K562 (cell line): ENCODE measurements around the gene HAGHL. TPM values are rescaled to one million over a fixed set of nuclear protein-coding genes. Genes with fewer than 3 reads are reported as not detected.

Experiments used
- ATAC-seq: fragments of 200-7000 bp; cut with Tn5 transposase; 3 replicates; pipeline ENCODE4 v1.9.1; 2020; ENCODE audit warnings: moderate library complexity
- BruUV-seq: library from RNA; stranded (reverse); fragments of 400-500 nt; replicated peaks from 2 replicates; lab custom pipeline; 2021; lab: Mats Ljungman, UMichigan
- CTCF ChIA-PET: fragments of 300-600 bp; formaldehyde crosslinking; extraction: SDS; loops from one replicate; lab custom pipeline; 2021; ENCODE audit warnings: low intra/inter-chr PET ratio; lab: Yijun Ruan, JAX
- POLR2A ChIA-PET: fragments of 300-600, 350-650 bp; sonication (Branson Sonifier 250); formaldehyde crosslinking; extraction: SDS; loops from one replicate; lab custom pipeline; 2021; ENCODE audit warnings: antibody characterized with exemption, inconsistent platforms; lab: Yijun Ruan, JAX
- DNase-seq, 4 experiments: peaks; one replicate each; pipeline versions ENCODE4 v3.0.0 to v3.0.0-alpha.2; 2011 to 2018; ENCODE audit warnings: low spot score in 3 of 4, mixed read lengths in 3 of 4; ENCODE audit errors: extremely low read depth in 1 of 4
- FAIRE-seq: peaks from 2 replicates; lab custom pipeline; 2011; peaks lifted over from hg19 to GRCh38; lab: Jason Lieb, UNC
- H2AFZ ChIP-seq: 2 replicates; pipeline ENCODE4 v1.6.0; 2011; ENCODE audit warnings: low read depth, low read length, control low read depth, inconsistent platforms
- H3K27ac ChIP-seq: fragments of 200-600 bp; 3 replicates; pipeline ENCODE4 v1.8.0; 2011; ENCODE audit warnings: low read depth, mild to moderate bottlenecking, control low read depth, inconsistent platforms, low read length, moderate library complexity, mixed read lengths; ENCODE audit errors: extremely low read depth
- H3K27me3 ChIP-seq, 2 experiments: fragments of 300-600 bp in 1 of 2; 2 replicates in 1 of 2; 3 replicates in 1 of 2; pipeline versions ENCODE4 v1.6.0 to v1.8.0; 2011; ENCODE audit warnings: inconsistent platforms in 2 of 2, low read length in 2 of 2, mild to moderate bottlenecking in 1 of 2, mixed read lengths in 1 of 2, moderate library complexity in 1 of 2; ENCODE audit not compliant: control insufficient read depth in 2 of 2, insufficient read depth in 2 of 2
- H3K36me3 ChIP-seq: fragments of 300-600 bp; 3 replicates; pipeline ENCODE4 v1.8.0; 2011; ENCODE audit warnings: mild to moderate bottlenecking, low read length, inconsistent platforms; ENCODE audit not compliant: control insufficient read depth, insufficient read depth
- H3K4me1 ChIP-seq, 2 experiments: fragments of 200-600 bp in 1 of 2; replicated peaks in 1 of 2; 2 replicates in 1 of 2; 3 replicates in 1 of 2; pipeline versions ENCODE4 v1.5.1 to v1.8.0; 2011; ENCODE audit warnings: inconsistent platforms in 2 of 2, low read length in 2 of 2, mild to moderate bottlenecking in 1 of 2, mixed read lengths in 1 of 2, moderate library complexity in 1 of 2; ENCODE audit not compliant: control insufficient read depth in 2 of 2, insufficient read depth in 2 of 2
- H3K4me2 ChIP-seq: 2 replicates; pipeline ENCODE4 v1.6.1; 2011; ENCODE audit warnings: low read length, control low read depth, inconsistent platforms, mixed read lengths; ENCODE audit not compliant: insufficient read depth
- H3K4me3 ChIP-seq: fragments of 200-600 bp; sonication (generic), shearing (Covaris generic); 2 replicates; pipeline ENCODE4 v1.5.1; 2016; ENCODE audit warnings: control low read depth, inconsistent platforms
- H3K79me2 ChIP-seq: fragments of 200-600 bp; 3 replicates; pipeline ENCODE4 v1.8.0; 2011; ENCODE audit warnings: low read length, inconsistent platforms; ENCODE audit not compliant: control insufficient read depth, insufficient read depth
- H3K9ac ChIP-seq, 2 experiments: 2 replicates each; pipeline versions ENCODE4 v1.6.0 to v1.6.1; 2011; ENCODE audit warnings: low read depth in 2 of 2, low read length in 2 of 2, control low read depth in 1 of 2, inconsistent platforms in 1 of 2, mild to moderate bottlenecking in 1 of 2, mixed read lengths in 1 of 2; ENCODE audit not compliant: insufficient read depth in 1 of 2
- H3K9me1 ChIP-seq: one replicate; pipeline ENCODE4 v1.6.0; 2011; ENCODE audit warnings: inconsistent platforms, mild to moderate bottlenecking, low read length, moderate library complexity; ENCODE audit not compliant: control insufficient read depth, insufficient read depth
- H3K9me3 ChIP-seq: replicated peaks from 2 replicates; pipeline ENCODE4 v1.5.1; 2011; ENCODE audit warnings: low read depth, low read length, inconsistent platforms; ENCODE audit not compliant: control insufficient read depth, insufficient read depth
- H4K20me1 ChIP-seq: replicated peaks from 2 replicates; pipeline ENCODE4 v1.6.1; 2011; ENCODE audit warnings: low read length, inconsistent platforms, mixed read lengths; ENCODE audit not compliant: control insufficient read depth, insufficient read depth
- ARNT ChIP-seq, 2 experiments: fragments of 450-650 bp; IDR thresholded peaks; 2 replicates each; pipeline ENCODE4 v1.6.1; 2016; ENCODE audit warnings: mild to moderate bottlenecking in 1 of 2
- CBX2 ChIP-seq: fragments of 200-600 bp; sonication (generic); IDR thresholded peaks from one replicate; pipeline ENCODE4 v1.6.1; 2012; ENCODE audit warnings: mild to moderate bottlenecking, low read length, inconsistent platforms; ENCODE audit not compliant: insufficient read depth, poor library complexity, severe bottlenecking
- HMG20B ChIP-seq: fragments of 250-450 bp; sonication (Bioruptor Pico); IDR thresholded peaks from 2 replicates; pipeline ENCODE4 v1.5.0; 2021; ENCODE audit warnings: mild to moderate bottlenecking
- HOXB6 ChIP-seq: fragments of 250-450 bp; sonication (Bioruptor Pico); IDR thresholded peaks from 2 replicates; pipeline ENCODE4 v1.5.1; 2022; ENCODE audit warnings: mild to moderate bottlenecking, borderline replicate concordance
- JUNB ChIP-seq: fragments of 450-650 bp; formaldehyde crosslinking; conservative IDR thresholded peaks from 2 replicates; pipeline ENCODE4 v1.4.0; 2020; ENCODE audit warnings: mild to moderate bottlenecking
- KDM5B ChIP-seq: fragments of 200-600 bp; sonication (generic); IDR thresholded peaks from 2 replicates; pipeline ENCODE4 v1.6.1; 2012; ENCODE audit warnings: low read depth, mild to moderate bottlenecking, moderate library complexity, low read length, control low read depth, inconsistent platforms; ENCODE audit not compliant: insufficient replicate concordance
- PHB2 ChIP-seq: fragments of 450-650 bp; IDR thresholded peaks from 2 replicates; pipeline ENCODE4 v1.6.1; 2017; ENCODE audit warnings: low read depth
- SMAD1 ChIP-seq: fragments of 150-350 bp; IDR thresholded peaks from 2 replicates; pipeline ENCODE4 v1.6.1; 2014; ENCODE audit warnings: low read length, low read depth; ENCODE audit not compliant: partially characterized antibody
- TEAD2 ChIP-seq: fragments of 450-650 bp; IDR thresholded peaks from 2 replicates; pipeline ENCODE4 v1.6.1; 2016; ENCODE audit warnings: missing genetic modification characterization, control low read depth, missing compliant biosample characterization
- U2AF2 ChIP-seq: fragments of 200-400 bp; formaldehyde crosslinking; optimal IDR thresholded peaks from 2 replicates; pipeline ENCODE3; 2017; ENCODE audit warnings: low read depth, mild to moderate bottlenecking, low read length
- ZBTB1 ChIP-seq: sonication (generic); formaldehyde crosslinking; IDR thresholded peaks from 2 replicates; pipeline ENCODE4 v1.8.1; 2023; ENCODE audit warnings: missing genetic modification reagents, low read depth, mild to moderate bottlenecking, borderline replicate concordance
- ZFX ChIP-seq: sonication (generic); formaldehyde crosslinking; IDR thresholded peaks from 2 replicates; pipeline ENCODE4 v1.8.0; 2022; ENCODE audit warnings: mild to moderate bottlenecking, missing genetic modification reagents, moderate library complexity
- ZNF121 ChIP-seq: sonication (generic); formaldehyde crosslinking; conservative IDR thresholded peaks from 2 replicates; pipeline ENCODE4 v1.8.0; 2022; ENCODE audit warnings: missing genetic modification reagents
- ZNF212 ChIP-seq: fragments of 450-650 bp; formaldehyde crosslinking; IDR thresholded peaks from 2 replicates; pipeline ENCODE4 v1.4.0; 2020; ENCODE audit warnings: mild to moderate bottlenecking
- WGBS: fragments of 100-300 bp; shearing (Covaris generic); methylation state at CpG from one replicate; pipeline ENCODE4 v1.1.6; 2016; ENCODE audit warnings: low coverage, mixed read lengths; ENCODE audit not compliant: insufficient coverage; ENCODE audit errors: missing lambda C conversion rate; 5-methylcytosine and 5-hydroxymethylcytosine counted together
- in situ Hi-C: fragments of 300-500 bp; cut with MboI; formaldehyde crosslinking; loops from 4 replicates; pipeline ENCODE4 v1.15.0; 2018; ENCODE audit warnings: inconsistent platforms, mixed read lengths
- intact Hi-C: fragments of 100-400 bp; cut with micrococcal nuclease; formaldehyde crosslinking; loops from 2 replicates; pipeline ENCODE4 v1.14.2; 2022
- polyA plus RNA-seq, 8 experiments: library from polyadenylated mRNA; depleted of rRNA in 4 of 8; stranded (reverse) in 5 of 8; unstranded in 3 of 8; fragments of >200 nt; fragmentation: Nextera tagmentation in 2 of 8; fragmentation: Illumina TruSeq in 1 of 8; extraction: Ambion mirVana in 2 of 8; extraction: Trizol in 1 of 8; gene quantifications; 2 replicates each; pipeline versions ENCODE4 v1.2.1 to v1.2.3, GENCODE V29; 2011 to 2014; ENCODE audit warnings: inconsistent platforms in 1 of 8, missing spikeins in 1 of 8
- total RNA-seq, 7 experiments: library from RNA; depleted of rRNA in 6 of 7; stranded (reverse); fragments of >200 nt in 6 of 7; fragmentation: Illumina TruSeq in 2 of 7; extraction: Trizol in 2 of 7; gene quantifications; 2 replicates each; pipeline versions ENCODE4 v1.2.1 to v1.2.3, GENCODE V29; 2011 to 2021; ENCODE audit warnings: low replicate concordance in 1 of 7
- TF ChIP-seq, protein P1 (sequence below): sonication (generic); formaldehyde crosslinking; IDR thresholded peaks from 2 replicates; pipeline ENCODE4 v1.8.0; 2022; ENCODE audit warnings: missing genetic modification reagents, mild to moderate bottlenecking, moderate library complexity, borderline replicate concordance
- TF ChIP-seq, protein P2 (sequence below), 3 experiments: IDR thresholded peaks in 2 of 3; conservative IDR thresholded peaks in 1 of 3; 2 replicates each; pipeline ENCODE4 v1.5.1; 2011 to 2012; ENCODE audit warnings: low read length in 3 of 3, mild to moderate bottlenecking in 3 of 3, control low read depth in 2 of 3, improper control_type of control experiment in 1 of 3, inconsistent platforms in 1 of 3, low read depth in 1 of 3, mixed read lengths in 1 of 3, moderate library complexity in 1 of 3; ENCODE audit not compliant: insufficient read depth in 2 of 3
- TF ChIP-seq, protein P3 (sequence below): fragments of 250-450 bp; sonication (Bioruptor Pico); IDR thresholded peaks from 2 replicates; pipeline ENCODE4 v1.8.0; 2021; ENCODE audit warnings: moderate library complexity, mild to moderate bottlenecking, inconsistent platforms

The HAGHL gene
- total and polyA plus RNA-seq, 9 of the 15 experiments (the other 6 are each of a cell fraction or from before 2014, with no cell fraction given), result 0.31 to 83.4 (median 20.7) TPM

DNA sequence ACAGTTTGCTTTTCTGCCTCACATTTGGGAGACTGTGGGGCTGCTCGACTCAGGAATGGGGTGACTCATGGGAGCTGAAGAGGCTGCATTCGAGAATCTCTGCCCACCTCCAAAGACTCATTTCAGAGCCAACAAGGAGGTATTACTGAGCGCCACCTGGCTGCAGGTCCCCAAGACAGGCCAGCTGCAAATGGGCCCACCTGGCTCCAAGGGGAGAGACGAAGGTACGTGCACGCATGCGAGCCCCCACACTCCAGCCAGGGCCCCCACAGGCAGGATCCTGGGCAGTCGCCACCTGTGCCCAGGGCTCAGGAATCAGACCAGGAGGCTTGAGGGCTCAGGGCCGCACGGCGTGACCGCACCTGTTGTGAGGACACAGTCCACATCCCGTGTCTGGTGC lies 6.0 kb downstream of the HAGHL start (continued):
- TF ChIP-seq, protein P1, sequence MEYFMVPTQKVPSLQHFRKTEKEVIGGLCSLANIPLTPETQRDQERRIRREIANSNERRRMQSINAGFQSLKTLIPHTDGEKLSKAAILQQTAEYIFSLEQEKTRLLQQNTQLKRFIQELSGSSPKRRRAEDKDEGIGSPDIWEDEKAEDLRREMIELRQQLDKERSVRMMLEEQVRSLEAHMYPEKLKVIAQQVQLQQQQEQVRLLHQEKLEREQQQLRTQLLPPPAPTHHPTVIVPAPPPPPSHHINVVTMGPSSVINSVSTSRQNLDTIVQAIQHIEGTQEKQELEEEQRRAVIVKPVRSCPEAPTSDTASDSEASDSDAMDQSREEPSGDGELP (CRISPR knock-in tag), result 0 out of 2 replicates have a peak, but pooled peaks have one; percentile 17

DNA sequence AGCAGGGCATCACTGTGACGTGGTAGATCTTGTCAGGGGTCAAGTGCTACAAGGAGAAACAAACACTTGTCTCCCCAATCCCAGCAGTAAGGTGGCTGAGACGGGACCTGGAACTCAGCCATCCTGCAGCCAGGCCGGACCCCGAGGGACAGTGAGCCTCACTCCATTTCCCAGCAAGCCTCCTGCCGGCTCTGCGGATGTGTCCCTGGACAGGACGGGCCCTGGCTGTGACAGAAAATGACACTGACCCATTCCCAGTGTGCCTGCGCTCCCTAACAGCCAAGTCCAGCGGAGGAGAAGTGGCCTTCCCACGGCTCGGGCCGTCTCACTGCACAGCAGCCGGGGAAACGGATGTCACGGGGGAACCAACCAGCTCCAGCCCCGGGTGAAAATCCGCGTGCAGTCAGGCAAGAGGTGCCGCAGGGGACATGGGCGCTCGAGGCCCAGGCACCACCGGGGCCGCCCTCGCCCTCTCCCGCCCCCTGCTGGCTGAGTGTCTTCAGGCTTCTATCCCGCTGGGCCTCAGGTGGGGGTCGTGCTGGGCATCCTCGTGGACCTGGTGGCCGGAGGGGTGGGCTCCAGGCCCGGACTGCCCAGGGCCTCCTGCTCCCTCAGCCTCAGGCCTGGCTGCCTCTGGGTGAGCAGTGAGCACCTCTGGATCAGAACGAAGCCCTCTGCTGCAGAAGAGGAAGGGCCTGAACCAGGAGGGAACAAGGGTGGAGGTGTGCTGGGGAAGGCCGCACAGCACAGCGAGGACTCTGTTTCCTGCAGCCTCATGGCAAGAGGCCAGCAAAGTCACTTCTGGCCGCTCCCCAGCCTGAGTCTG lies 6.7 kb downstream of the HAGHL start:
- H3K4me3 ChIP-seq, result no peak overlapping the region
- 78% methylated on average over 19 of the region's 34 CpGs for WGBS
- H3K79me2 ChIP-seq, result peaks cover 15% of the 10 kb centered on the region
- peak overlapping the region in 1 of 2 experiments; percentile 89; a peak in 2 of 4 replicates for H3K9ac ChIP-seq
- H3K4me1 ChIP-seq, result peaks cover 13 to 96% of the 10 kb centered on the region in 2 experiments
- in situ Hi-C loops (no loop called here), intact Hi-C loops (no loop called here)
- peaks cover 87% of the 10 kb centered on the region; the same call in 2 of the 3 replicates for H3K36me3 ChIP-seq
- no peak overlapping the region for H2AFZ ChIP-seq
- ATAC-seq, result peak; percentile 71
- H3K9me3 ChIP-seq, result no peaks in the 10 kb centered on the region
- H4K20me1 ChIP-seq, result no peaks in the 10 kb centered on the region; the same call in 1 of the 2 replicates
- peaks cover 6% of the 10 kb centered on the region for H3K9me1 ChIP-seq
- ChIA-PET CTCF (interaction anchor here (0.6 kb wide), 1 partner anchor 52 kb away, joined by 3 read pairs; no protein-coding TSS in a partner anchor), POLR2A (interaction anchor here (0.6 kb wide), 1 partner anchor 88 kb away, joined by 3 read pairs; no protein-coding TSS in a partner anchor)
- no peaks in the 10 kb centered on the region for H3K27me3 ChIP-seq
- no peak overlapping the region for H3K4me2 ChIP-seq
- DNase-seq, result peak; percentile 48 to 61 (median 56)
- BruUV-seq, result no TSS peak
- H3K27ac ChIP-seq, result no peak overlapping the region
- no peak for FAIRE-seq
- TF ChIP-seq JUNB (CRISPR knock-in tag) (no peak), PHB2 (no peak), ZFX (CRISPR knock-in tag) (peak; percentile 33), ZBTB1 (CRISPR knock-in tag) (no peak), ZNF212 (CRISPR knock-in tag) (no peak), ARNT (IDR thresholded peaks at IDR 0.05) (no peak), HOXB6 (CRISPR knock-in tag) (no peak), TEAD2 (tag) (no peak), KDM5B (no peak), CBX2 (no peak), U2AF2 (no peak), HMG20B (no peak), ZNF121 (CRISPR knock-in tag) (no peak), SMAD1 (no peak)
- TF ChIP-seq, protein P2, sequence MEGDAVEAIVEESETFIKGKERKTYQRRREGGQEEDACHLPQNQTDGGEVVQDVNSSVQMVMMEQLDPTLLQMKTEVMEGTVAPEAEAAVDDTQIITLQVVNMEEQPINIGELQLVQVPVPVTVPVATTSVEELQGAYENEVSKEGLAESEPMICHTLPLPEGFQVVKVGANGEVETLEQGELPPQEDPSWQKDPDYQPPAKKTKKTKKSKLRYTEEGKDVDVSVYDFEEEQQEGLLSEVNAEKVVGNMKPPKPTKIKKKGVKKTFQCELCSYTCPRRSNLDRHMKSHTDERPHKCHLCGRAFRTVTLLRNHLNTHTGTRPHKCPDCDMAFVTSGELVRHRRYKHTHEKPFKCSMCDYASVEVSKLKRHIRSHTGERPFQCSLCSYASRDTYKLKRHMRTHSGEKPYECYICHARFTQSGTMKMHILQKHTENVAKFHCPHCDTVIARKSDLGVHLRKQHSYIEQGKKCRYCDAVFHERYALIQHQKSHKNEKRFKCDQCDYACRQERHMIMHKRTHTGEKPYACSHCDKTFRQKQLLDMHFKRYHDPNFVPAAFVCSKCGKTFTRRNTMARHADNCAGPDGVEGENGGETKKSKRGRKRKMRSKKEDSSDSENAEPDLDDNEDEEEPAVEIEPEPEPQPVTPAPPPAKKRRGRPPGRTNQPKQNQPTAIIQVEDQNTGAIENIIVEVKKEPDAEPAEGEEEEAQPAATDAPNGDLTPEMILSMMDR (IDR thresholded peaks at IDR 0.05 in 2 of 3, conservative IDR thresholded peaks at IDR 0.05 in 1 of 3; ENCODE audit: insufficient read depth in 2 of 3, low read depth in 1 of 3, low read length in 3 of 3), result peak; percentile 59 to 79 (median 74)
- TF ChIP-seq, protein P3, sequence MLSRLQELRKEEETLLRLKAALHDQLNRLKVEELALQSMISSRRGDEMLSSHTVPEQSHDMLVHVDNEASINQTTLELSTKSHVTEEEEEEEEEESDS (CRISPR knock-in tag), result no peak
